Measurements from ENCODE around the gene NFIA.

GRCh38 chr1:61227857-61228550 is 145.6 kb downstream of the NFIA start:
- no peak for TF ChIP-seq CTCF (conservative IDR thresholded peaks at IDR 0.05 in 1 of 2, IDR thresholded peaks at IDR 0.05 in 1 of 2; ENCODE audit: extremely low read depth in 1 of 2, insufficient read depth in 1 of 2, low read depth in 1 of 2, low read length in 2 of 2)
- no peak for TF ChIP-seq EZH2 (IDR thresholded peaks at IDR 0.05; ENCODE audit: borderline replicate concordance, low read length)
